SU-DHL-6 (cell line): ENCODE data around the gene TMEM115.

ENCODE experiments used
- H2AFZ ChIP-seq: fragments of 200-600 bp; sonication (generic); 2 replicates; pipeline ENCODE4 v1.6.1; 2014; ENCODE audit warnings: low read depth, mild to moderate bottlenecking, moderate library complexity, mixed read lengths, antibody characterized with exemption, low read length; ENCODE audit not compliant: severe bottlenecking
- H3F3A ChIP-seq: fragments of 200-600 bp; shearing (Covaris generic); 2 replicates; pipeline ENCODE4 v1.6.0; 2016; ENCODE audit warnings: antibody characterized with exemption, mild to moderate bottlenecking; ENCODE audit not compliant: insufficient read depth
- H3K27ac ChIP-seq: fragments of 200-600 bp; sonication (generic); 2 replicates; pipeline ENCODE4 v1.5.1; 2016; ENCODE audit warnings: low read depth, mild to moderate bottlenecking, low read length, moderate library complexity, mixed read lengths
- H3K27me3 ChIP-seq: fragments of 200-600 bp; sonication (generic), shearing (Covaris generic); 2 replicates; pipeline ENCODE4 v1.6.0; 2014; ENCODE audit warnings: mild to moderate bottlenecking, low read length
- H3K36me3 ChIP-seq: fragments of 200-600 bp; sonication (generic); 2 replicates; pipeline ENCODE4 v1.6.1; 2014; ENCODE audit warnings: mild to moderate bottlenecking, low read length, mixed read lengths
- H3K4me2 ChIP-seq: fragments of 300-600, 200-600 bp; shearing (Covaris generic), sonication (generic); 2 replicates; pipeline ENCODE4 v1.6.0; 2014; ENCODE audit warnings: low read length, low read depth, mild to moderate bottlenecking; ENCODE audit not compliant: poor library complexity, severe bottlenecking
- H3K4me3 ChIP-seq: fragments of 200-600 bp; sonication (generic); 2 replicates; pipeline ENCODE4 v1.5.1; 2014; ENCODE audit warnings: antibody characterized with exemption, low read length, mild to moderate bottlenecking, mixed read lengths; ENCODE audit not compliant: insufficient read depth, poor library complexity, severe bottlenecking
- H3K79me2 ChIP-seq: fragments of 200-600 bp; sonication (generic); 2 replicates; pipeline ENCODE4 v1.6.1; 2014; ENCODE audit warnings: mild to moderate bottlenecking, low read length, moderate library complexity; ENCODE audit not compliant: insufficient read depth
- H3K9ac ChIP-seq: fragments of 200-600 bp; sonication (generic); 2 replicates; pipeline ENCODE4 v1.7.0; 2014; ENCODE audit warnings: mild to moderate bottlenecking, low read length
- H3K9me2 ChIP-seq: fragments of 200-600 bp; sonication (generic); replicated peaks from 2 replicates; pipeline ENCODE4 v1.6.1; 2014; ENCODE audit warnings: low read length; ENCODE audit not compliant: insufficient read depth
- H3K9me3 ChIP-seq: fragments of 200-600 bp; sonication (generic); 2 replicates; pipeline ENCODE4 v1.6.1; 2014; ENCODE audit warnings: low read length, mixed read lengths; ENCODE audit not compliant: insufficient read depth
- H4K20me1 ChIP-seq: fragments of 200-600 bp; sonication (generic); 2 replicates; pipeline ENCODE4 v1.6.1; 2014; ENCODE audit warnings: low read depth, mild to moderate bottlenecking, antibody characterized with exemption, low read length, moderate library complexity, mixed read lengths
- CTCF ChIP-seq: fragments of 200-600 bp; sonication (generic); IDR thresholded peaks from one replicate; pipeline ENCODE4 v1.5.1; 2017; ENCODE audit warnings: antibody characterized with exemption, mild to moderate bottlenecking, low read length, moderate library complexity; ENCODE audit not compliant: insufficient read depth, poor library complexity, severe bottlenecking
- EZH2phosphoT487 ChIP-seq: fragments of 200-600 bp; sonication (generic), shearing (Covaris generic); conservative IDR thresholded peaks from 2 replicates; pipeline ENCODE4 v1.6.1; 2018; ENCODE audit warnings: mild to moderate bottlenecking, antibody characterized with exemption, low read length, moderate library complexity, mixed read lengths

TMEM115 gene

DNA sequence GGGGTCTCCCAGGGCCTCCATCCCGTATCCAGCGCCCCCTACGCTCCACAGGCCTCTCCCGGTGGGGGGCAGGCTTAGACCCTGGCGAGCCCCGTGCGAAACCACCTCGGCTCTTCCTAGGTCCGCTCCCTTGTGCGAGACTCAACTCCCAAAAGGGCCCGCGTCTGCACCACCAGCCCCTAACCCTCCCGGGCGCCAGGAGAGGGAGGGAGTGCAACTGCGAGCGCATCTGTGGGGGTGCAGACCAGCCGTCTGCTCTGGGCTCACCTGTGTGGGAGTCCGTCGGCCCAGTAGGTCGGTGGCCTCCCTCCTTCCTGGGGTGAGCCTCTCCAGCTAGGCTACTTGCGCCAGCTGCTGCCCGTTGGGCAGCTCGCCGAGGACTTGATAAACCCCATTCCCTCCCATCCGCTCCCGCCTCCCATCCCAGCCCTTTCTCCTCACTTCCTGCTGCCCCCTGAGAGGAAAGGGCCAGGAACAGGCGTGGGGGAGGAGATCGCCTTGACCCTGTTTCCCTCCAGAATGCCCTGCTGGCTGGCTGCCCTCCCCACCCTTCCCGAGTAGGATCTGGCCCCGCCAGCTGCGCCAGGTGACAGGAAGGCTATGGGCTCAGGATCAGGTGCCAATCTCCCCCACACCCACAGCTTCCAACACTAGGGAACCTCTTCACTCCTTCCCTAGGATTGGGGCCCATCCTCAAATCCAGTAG lies 36.8 kb downstream of the TMEM115 start, which contains the start of gene HYAL2:
Gene HYAL2 (minus strand): TSS at position 360 of the 706 bp plus-strand sequence. CDS start 2,256 bp downstream, outside the sequence.
- Histone ChIP-seq H3K79me2 (peaks cover 9% of the 10 kb centered on the region), H3K4me3 (peak within 1 kb of the TSS; percentile 87), H3K9ac (peak within 1 kb of the TSS; percentile 81), H3K9me2 (no peaks in the 10 kb centered on the region), H3K36me3 (no peaks in the 10 kb centered on the region), H3K4me2 (peak within 1 kb of the TSS; percentile 92), H3K9me3 (no peaks in the 10 kb centered on the region), H4K20me1 (no peaks in the 10 kb centered on the region), H3K27ac (peak within 1 kb of the TSS; percentile 80), H3K27me3 (no peaks in the 10 kb centered on the region), H2AFZ (peak within 1 kb of the TSS; percentile 96), H3F3A (no peaks in the 10 kb centered on the region)
- TF ChIP-seq EZH2phosphoT487 (no peak), CTCF (no peak)

DNA sequence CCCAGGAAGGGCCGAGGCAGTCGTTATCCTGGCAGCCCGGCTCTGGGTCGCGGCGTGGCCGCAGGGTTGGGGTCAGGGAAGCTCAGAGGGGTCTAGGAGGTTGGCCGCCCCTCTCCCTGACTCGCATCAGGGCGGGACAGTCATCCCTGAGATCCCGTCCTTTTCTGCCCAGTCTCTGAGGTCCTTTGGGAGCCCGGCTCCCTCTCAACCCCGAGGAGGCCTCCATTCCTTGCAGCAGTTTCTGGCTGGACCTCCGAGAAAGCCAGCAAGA lies 37.3 kb downstream of the TMEM115 start:
- no peaks in the 10 kb centered on the region for H3K27me3 ChIP-seq
- 0 out of 2 replicates have a peak overlapping the region, but pooled peaks have one; percentile 81 for H3K9ac ChIP-seq
- peak overlapping the region; percentile 87 for H3K4me3 ChIP-seq
- no peaks in the 10 kb centered on the region for H3F3A ChIP-seq
- H3K9me3 ChIP-seq, result no peaks in the 10 kb centered on the region
- no peaks in the 10 kb centered on the region for H3K36me3 ChIP-seq
- H3K4me2 ChIP-seq, result peak overlapping the region; percentile 92
- H3K79me2 ChIP-seq, result peaks cover 4% of the 10 kb centered on the region
- H4K20me1 ChIP-seq, result no peaks in the 10 kb centered on the region
- H3K27ac ChIP-seq, result no peak overlapping the region
- peak overlapping the region; percentile 96 for H2AFZ ChIP-seq
- TF ChIP-seq CTCF, result no peak
- TF ChIP-seq EZH2phosphoT487, result no peak
- H3K9me2 ChIP-seq, result no peaks in the 10 kb centered on the region

DNA sequence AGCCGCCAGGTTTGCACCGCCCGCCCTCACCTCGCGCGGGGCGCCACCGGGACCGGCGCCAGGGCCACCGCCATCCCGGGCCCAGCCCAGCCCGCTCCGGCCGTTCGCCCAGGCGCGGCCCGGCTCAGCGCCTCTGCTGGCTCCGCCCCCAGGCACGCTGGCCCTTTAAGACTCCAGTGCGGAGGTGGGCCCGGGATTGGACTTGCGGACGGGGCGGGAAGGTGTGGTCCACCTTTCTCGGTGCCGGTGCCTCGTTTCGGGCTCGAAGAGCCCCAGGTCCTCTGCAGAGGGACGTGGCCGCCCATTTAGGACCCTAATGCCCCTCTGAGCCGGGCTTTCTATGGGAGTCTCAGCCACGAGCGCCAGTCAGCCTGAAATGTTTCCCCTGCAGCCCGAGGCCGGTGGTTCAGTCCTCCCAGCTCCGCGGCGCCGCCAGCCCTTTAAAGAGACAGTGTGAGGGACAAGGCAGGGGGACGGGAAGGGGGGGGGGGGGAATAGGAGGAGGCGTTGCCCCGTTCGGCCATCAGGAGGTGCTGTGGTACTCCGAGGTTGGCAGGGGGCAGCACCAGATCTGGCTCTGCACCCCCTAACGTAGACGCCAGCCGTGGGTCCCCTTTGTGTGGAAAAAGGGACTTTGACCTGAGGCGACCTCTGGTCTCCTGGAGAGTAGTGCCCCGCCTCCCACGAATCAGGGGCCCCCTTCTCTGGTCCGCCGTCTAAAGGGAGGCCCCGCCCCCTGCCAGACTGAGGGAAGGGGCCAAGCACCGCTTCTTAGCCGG lies 37.8 kb downstream of the TMEM115 start:
- no peaks in the 10 kb centered on the region for H3K36me3 ChIP-seq
- no peaks in the 10 kb centered on the region for H3F3A ChIP-seq
- peak overlapping the region; percentile 96 for H2AFZ ChIP-seq
- peak overlapping the region; percentile 87 for H3K4me3 ChIP-seq
- no peaks in the 10 kb centered on the region for H3K9me3 ChIP-seq
- TF ChIP-seq EZH2phosphoT487, result no peak
- no peak for TF ChIP-seq CTCF
- no peaks in the 10 kb centered on the region for H4K20me1 ChIP-seq
- peak overlapping the region; percentile 92 for H3K4me2 ChIP-seq
- no peaks in the 10 kb centered on the region for H3K79me2 ChIP-seq
- peak overlapping the region; percentile 80 for H3K27ac ChIP-seq
- no peaks in the 10 kb centered on the region for H3K9me2 ChIP-seq
- H3K27me3 ChIP-seq, result no peaks in the 10 kb centered on the region
- peak overlapping the region; percentile 81 for H3K9ac ChIP-seq
